HFFc6 (cell line): Measurements from ENCODE around the gene MYEOV. TPM values are rescaled to one million over a fixed set of nuclear protein-coding genes. Genes with fewer than 3 reads are reported as not detected.

Experiments
- DNase-seq: peaks from one replicate; pipeline ENCODE4 v3.0.0-alpha.2; 2018
- H3K27ac Mint-ChIP-seq: 2 replicates; pipeline ENCODE4 v1.8.0; 2020; ENCODE audit warnings: mild to moderate bottlenecking, mixed read lengths
- H3K27me3 Mint-ChIP-seq: 2 replicates; pipeline ENCODE4 v1.8.0; 2021; ENCODE audit warnings: mild to moderate bottlenecking, moderate library complexity, mixed read lengths; ENCODE audit not compliant: insufficient read depth
- H3K36me3 Mint-ChIP-seq: 2 replicates; pipeline ENCODE4 v1.8.0; 2021; ENCODE audit warnings: low read depth, mixed read lengths
- H3K4me1 Mint-ChIP-seq: 2 replicates; pipeline ENCODE4 v1.8.0; 2020; ENCODE audit warnings: low read depth, mixed read lengths
- H3K4me3 Mint-ChIP-seq: 2 replicates; pipeline ENCODE4 v1.8.0; 2020; ENCODE audit warnings: mild to moderate bottlenecking, moderate library complexity, mixed read lengths
- H3K9me3 Mint-ChIP-seq: 2 replicates; pipeline ENCODE4 v1.8.0; 2020; ENCODE audit warnings: mild to moderate bottlenecking, mixed read lengths
- total RNA-seq, 6 experiments: library from RNA; stranded (reverse); fragmentation: NEBNext Ultra II Directional; extraction: Animal tissue kit (Norgen Biotek cat#: 25700); gene quantifications; 2 replicates in 1 of 6; 3 replicates in 5 of 6; pipeline ENCODE4 v1.2.3, GENCODE V29; 2021
- TF ChIP-seq, protein P1 (sequence below): fragments of 200-600 bp; sonication (generic); IDR thresholded peaks from 2 replicates; pipeline ENCODE4 v1.5.0; 2021; ENCODE audit warnings: antibody characterized with exemption, mild to moderate bottlenecking

MYEOV gene
- total RNA-seq, 6 experiments from 2014 or later = 55.5 to 93.3 (median 79.9) TPM

- no peak for DNase-seq
- Mint-ChIP-seq H3K27me3 (no peaks in the 10 kb centered on the region; the same call in 1 of the 2 replicates), H3K36me3 (peaks cover 46% of the 10 kb centered on the region), H3K4me1 (peaks cover 40% of the 10 kb centered on the region), H3K27ac (no peak overlapping the region), H3K9me3 (0 out of 2 replicates have a peak, but pooled peaks cover 4% of the 10 kb centered on the region), H3K4me3 (no peak overlapping the region)
- TF ChIP-seq, protein P1, sequence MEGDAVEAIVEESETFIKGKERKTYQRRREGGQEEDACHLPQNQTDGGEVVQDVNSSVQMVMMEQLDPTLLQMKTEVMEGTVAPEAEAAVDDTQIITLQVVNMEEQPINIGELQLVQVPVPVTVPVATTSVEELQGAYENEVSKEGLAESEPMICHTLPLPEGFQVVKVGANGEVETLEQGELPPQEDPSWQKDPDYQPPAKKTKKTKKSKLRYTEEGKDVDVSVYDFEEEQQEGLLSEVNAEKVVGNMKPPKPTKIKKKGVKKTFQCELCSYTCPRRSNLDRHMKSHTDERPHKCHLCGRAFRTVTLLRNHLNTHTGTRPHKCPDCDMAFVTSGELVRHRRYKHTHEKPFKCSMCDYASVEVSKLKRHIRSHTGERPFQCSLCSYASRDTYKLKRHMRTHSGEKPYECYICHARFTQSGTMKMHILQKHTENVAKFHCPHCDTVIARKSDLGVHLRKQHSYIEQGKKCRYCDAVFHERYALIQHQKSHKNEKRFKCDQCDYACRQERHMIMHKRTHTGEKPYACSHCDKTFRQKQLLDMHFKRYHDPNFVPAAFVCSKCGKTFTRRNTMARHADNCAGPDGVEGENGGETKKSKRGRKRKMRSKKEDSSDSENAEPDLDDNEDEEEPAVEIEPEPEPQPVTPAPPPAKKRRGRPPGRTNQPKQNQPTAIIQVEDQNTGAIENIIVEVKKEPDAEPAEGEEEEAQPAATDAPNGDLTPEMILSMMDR = no peak
Observed at GRCh38 chr11:69328231-69328630, 34.3 kb downstream of the MYEOV start.

DNA sequence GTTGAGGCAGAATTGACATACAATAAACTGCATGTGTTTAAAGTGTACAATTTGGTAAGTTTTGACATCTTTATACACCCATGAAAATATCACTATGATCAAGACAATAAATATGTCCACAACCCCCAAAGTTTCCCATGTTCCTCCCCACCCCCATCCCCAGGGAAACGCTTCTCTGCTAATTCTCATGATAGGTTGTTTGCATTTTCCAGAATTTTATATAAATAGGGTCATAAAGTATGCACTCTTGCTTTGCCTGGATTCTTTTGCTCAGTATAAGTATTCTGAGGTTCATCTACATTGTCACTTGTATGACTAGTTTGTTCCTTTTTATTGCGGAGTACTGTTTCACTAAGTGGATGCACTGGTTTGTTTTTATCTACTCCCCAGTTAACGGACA lies 35.6 kb downstream of the MYEOV start:
- Mint-ChIP-seq H3K27ac (peak overlapping the region; percentile 8; the same call in 1 of the 2 replicates), H3K4me1 (peaks cover 54% of the 10 kb centered on the region), H3K36me3 (peaks cover 49% of the 10 kb centered on the region), H3K27me3 (no peaks in the 10 kb centered on the region; the same call in 1 of the 2 replicates), H3K4me3 (no peak overlapping the region), H3K9me3 (0 out of 2 replicates have a peak, but pooled peaks cover 4% of the 10 kb centered on the region)
- TF ChIP-seq, protein P1 = no peak
- no peak for DNase-seq

DNA sequence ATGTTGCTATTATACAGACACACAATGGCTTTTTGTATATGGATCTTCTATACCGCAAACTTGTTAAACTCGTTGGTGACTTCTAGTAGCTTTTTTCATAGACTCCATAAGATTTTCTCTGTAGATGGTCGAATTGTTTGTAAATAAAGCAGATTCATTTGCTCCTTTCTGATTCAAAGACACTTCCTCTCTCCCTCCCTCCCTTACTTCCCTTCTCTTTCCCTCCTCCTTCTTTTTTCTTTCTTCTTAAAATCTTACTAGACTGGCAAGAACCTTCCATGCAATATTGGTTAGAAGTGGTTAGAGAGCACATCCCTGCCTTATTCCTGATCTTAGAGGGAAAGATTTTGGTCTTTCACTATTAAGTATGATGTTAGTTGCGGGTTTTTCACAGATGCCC lies 36.4 kb downstream of the MYEOV start:
- Mint-ChIP-seq H3K4me3 (no peak overlapping the region), H3K36me3 (peaks cover 57% of the 10 kb centered on the region), H3K27ac (peak overlapping the region; percentile 28; the same call in 1 of the 2 replicates), H3K27me3 (no peaks in the 10 kb centered on the region; the same call in 1 of the 2 replicates), H3K9me3 (0 out of 2 replicates have a peak, but pooled peaks cover 4% of the 10 kb centered on the region), H3K4me1 (peaks cover 58% of the 10 kb centered on the region)
- DNase-seq = no peak
- TF ChIP-seq, protein P1 = no peak

DNA sequence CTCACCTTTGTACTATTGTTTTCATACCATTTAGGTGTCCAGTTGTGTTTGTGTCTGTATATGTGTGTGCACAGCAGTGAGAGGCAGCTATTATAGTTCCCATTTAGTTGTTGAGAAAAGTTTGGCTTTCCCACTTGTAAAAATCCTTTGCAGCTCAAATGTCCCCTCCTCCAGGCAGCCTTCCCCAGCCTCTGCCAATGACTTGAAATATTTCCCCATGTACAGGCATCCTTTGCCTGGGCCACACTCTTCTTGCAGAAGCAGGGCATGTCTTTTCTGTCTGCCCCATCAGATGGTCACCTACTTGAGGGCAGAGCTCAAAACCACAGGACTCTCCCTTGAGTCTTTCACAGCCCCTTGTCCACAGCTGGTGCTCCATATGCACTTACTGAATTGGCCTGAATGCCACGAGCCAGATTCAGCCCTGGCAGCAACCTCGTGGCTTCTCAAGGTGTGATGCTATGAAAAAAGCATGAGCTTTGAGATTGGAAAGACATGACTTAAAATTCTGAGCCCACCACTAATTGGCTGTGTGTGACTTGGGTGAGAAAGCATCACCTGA lies 39.3 kb downstream of the MYEOV start:
- Mint-ChIP-seq H3K4me1 (peaks cover 76% of the 10 kb centered on the region), H3K27ac (no peak overlapping the region), H3K36me3 (peaks cover 54% of the 10 kb centered on the region), H3K27me3 (no peaks in the 10 kb centered on the region), H3K4me3 (no peak overlapping the region), H3K9me3 (0 out of 2 replicates have a peak, but pooled peaks cover 4% of the 10 kb centered on the region)
- TF ChIP-seq, protein P1 = no peak
- DNase-seq = no peak

DNA sequence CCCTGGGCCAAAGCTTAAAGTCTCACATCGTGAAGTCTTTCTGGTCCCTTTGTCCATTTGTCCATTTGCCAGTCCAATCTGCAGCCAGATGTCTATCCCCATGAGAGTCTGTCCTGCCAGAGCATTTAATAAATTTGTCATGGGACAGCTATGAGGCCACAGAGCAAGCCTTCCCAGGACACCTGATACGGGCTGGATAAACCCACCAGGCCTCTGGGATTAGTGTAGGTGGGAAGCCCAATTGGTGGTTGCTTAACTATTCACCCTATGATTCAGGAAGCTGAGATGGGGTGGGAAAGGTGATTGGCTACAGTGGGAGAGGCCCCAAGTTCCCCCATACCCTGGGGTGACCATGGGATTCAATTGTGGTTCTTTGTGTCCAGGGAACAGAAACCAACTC lies 39.9 kb downstream of the MYEOV start:
- H3K9me3 Mint-ChIP-seq = 0 out of 2 replicates have a peak, but pooled peaks cover 4% of the 10 kb centered on the region
- H3K4me1 Mint-ChIP-seq = peaks cover 77% of the 10 kb centered on the region
- H3K36me3 Mint-ChIP-seq = peaks cover 59% of the 10 kb centered on the region
- DNase-seq = no peak
- H3K4me3 Mint-ChIP-seq = no peak overlapping the region
- H3K27me3 Mint-ChIP-seq = no peaks in the 10 kb centered on the region
- H3K27ac Mint-ChIP-seq = no peak overlapping the region
- TF ChIP-seq, protein P1 = no peak
